D341Med (cell line): Measurements from ENCODE around the gene USP12.
"Not testable (repeated sequence)": the region's sequence is repeated elsewhere in the genome, so short reads cannot be mapped to it uniquely, and the experiment has no call there.

Experiments
- DNase-seq: peaks from one replicate; pipeline ENCODE4 v3.0.0; 2012; ENCODE audit warnings: low spot score

USP12 gene

DNA sequence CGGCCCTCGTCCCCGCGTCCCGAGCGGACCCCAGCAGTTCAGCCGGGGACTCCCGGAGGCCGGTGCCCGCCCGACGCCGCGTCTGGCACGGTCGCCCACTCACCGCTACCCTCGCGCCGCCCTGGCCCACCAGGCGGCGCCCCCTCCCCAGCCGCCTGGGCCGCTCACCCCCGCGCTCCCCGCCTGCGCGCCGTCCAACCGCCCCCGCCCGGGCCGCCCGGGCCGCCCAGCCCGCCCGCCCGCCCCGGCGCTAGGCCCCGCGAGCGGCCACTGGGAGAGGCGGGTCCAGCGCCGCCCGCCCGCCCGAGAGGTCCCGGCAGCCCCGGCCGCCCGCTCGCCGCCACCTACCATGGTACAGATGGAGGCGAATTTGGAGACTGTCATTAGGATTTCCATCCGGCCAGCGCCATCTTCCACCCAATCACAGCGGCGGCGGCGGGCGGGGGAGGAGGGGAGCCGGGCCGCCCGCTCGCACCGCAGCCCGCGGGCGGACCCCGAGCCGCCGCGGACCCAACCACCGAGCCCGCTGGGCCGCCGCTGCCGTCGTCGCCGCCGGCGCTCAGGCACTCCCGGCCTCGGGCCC lies at the start of gene USP12:
Gene USP12 (minus strand): TSS at position 568 of the 583 bp plus-strand sequence. CDS start 172 bp downstream, at position 396.
- DNase-seq = peak; percentile 86

DNA sequence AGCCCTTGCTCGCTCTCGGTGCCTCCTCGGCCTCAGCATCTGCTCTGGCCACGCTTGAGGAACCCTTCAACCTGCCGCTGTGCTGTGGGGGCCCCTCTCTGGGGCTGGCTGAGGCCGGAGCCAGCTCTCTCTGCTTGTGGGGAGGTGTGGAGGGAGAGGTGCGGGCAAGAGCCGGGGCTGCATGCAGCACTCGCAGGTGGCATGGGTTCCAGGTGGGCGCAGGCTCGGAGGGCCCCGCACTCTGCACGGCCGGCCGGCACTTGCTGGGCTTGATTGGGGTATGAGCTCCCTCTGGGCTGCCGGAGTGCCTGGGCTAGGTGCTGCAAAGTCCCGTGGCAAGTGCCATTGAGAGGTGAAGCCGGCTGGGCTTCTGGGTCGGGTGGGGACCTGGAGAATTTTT lies 48.0 kb upstream of the USP12 start:
- DNase-seq = no peak

DNA sequence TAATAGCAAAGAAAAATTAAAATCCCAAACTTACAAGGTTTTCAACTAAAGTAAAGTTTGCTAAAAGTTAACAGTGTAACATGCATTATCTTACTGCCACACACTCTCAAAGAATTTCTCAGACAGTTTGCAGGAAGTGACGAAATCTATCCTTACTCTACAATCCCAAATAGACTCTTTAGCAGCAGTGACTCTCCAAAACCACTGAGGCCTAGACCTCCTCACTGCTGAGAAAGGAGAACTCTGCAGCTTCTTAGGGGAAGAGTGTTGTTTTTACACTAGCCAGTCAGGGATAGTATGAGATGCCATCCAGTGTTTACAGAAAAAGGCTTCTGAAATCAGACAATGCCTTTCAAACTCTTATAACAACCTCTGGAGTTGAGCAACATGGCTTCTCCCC lies 47.2 kb upstream of the USP12 start:
- not testable (repeated sequence) for DNase-seq

GRCh38 chr13:27217791-27218190 lies 46.2 kb upstream of the USP12 start:
- DNase-seq = not testable (repeated sequence)

DNA sequence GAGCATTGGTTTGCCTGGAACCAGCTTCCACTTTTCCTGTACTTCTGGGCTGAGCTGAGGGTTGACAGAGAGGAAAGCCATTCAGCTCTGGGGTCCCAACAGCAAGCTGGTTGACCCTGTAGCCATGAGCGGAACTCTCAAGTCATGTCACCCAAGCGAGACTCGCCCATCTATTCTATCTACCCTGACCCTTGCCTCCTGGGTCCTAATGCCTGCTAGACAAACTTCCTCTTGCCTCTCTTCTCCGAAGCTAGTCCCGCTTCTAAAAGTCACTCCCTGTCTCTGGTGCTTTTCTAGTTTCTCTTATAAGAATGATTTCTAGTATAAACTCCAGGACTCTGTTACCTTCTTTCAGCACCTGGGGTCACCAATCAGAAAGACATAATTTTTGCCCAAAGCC lies 41.8 kb upstream of the USP12 start:
- DNase-seq = not testable (repeated sequence)

DNA sequence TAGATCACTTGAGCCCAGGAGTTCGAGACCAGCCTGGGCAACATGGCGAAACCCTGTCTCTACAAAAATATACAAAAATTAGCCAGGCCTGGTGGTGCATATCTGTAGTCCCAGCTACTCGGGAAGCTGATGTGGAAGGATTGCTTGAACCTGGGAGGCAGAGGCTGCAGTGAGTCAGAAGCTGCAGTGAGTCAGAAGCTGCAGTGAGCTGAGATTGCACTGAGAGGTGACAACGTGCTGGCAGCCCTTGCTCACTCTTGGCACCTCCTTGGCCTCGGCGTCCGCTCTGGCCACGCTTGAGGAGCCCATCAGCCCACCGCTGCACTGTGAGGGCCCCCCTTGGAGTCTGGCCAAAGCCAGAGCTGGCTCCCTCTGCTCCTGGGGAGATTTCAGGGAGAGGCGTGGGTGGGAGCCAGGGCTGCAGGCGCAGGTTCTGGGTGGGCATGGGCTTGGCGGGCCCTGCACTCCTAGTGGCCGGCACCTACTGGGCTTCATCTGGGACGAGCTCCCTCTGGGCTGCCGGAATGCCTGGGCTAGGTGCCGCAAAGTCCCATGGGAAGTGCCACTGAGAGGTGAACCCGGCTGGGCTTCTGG lies 40.3 kb upstream of the USP12 start:
- DNase-seq = no peak

GRCh38 chr13:27211271-27211670 lies 39.7 kb upstream of the USP12 start:
- no peak for DNase-seq

- DNase-seq = no peak
Observed at GRCh38 chr13:27208514-27208913, 36.9 kb upstream of the USP12 start.

GRCh38 chr13:27203854-27204253 lies 32.2 kb upstream of the USP12 start:
- DNase-seq = no peak

DNA sequence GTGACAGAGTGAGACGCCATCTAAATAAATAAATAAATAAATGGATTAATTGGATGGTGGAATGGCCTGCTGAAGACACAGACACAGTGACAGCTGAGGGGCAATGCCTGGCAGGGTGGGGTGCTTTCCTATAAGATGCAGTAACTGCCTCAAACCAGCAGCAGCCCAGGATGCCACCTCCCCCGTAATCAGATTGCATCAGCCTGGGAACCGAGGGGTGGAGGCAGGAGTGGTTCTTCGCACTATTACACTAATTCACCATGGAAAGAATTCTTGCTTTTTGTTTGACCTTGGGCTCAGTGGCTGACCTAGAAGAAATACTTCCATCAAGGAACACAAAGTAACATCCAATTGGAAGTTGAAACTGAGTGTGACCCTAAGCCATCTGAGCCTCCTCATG lies 31.6 kb upstream of the USP12 start:
- DNase-seq = no peak

DNA sequence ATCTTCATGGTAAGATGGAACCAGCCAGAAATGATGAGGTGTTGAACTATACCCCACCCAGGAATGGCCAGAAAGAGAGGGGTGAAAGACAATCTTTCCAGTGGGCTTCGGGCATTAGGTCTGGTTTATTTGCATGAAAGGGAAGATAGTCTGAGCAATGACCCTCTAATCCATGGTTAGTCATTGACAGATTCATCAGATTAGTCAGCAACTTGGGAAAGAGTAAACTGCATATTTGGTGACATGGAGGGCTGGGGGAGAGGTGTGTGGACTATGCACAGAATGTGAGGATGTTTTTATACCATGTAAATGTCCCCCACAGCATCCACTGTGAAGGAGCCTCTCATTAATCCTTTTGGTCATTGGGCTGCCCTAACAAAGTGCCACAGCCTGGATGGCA lies 30.1 kb upstream of the USP12 start:
- DNase-seq = no peak

- no peak for DNase-seq
Observed at GRCh38 chr13:27200413-27201070, 28.9 kb upstream of the USP12 start.

DNA sequence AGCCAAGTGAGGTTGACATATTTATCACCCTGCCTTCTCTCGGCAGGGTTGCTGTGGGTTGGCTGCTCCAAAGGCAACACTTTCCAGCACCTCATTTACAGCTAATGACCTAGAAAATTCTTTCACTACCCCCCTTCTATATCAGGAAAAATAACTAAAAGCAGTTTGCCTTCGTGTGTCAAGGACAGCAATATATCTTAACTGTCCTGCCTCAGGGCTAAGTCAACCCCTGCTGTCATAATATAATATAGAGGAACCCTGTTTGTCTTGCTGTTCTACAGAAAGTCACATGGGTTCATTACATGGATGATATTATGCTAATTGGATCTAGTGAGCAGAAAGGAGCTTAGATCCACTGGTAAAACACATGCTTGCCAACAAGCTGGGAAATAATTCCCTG lies 28.1 kb upstream of the USP12 start:
- no peak for DNase-seq

DNA sequence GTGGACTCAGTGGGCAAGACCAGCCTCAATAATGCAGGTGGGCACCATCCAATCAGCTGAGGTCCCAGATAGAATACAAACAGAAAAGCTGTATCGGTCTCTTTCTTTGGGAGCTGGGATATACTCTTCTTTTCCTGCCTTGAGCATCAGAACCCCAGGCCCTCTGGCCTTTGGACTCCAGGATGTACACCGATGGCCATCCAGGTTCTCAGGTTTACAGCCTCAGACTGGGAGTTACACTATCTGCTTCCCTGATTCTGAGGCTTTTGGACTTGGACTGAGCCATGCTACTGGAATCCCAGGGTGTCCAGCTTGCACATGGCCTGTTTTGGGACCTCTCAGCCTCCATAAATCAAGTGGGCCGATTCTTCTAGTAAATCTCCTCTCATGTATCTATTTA lies 27.6 kb upstream of the USP12 start:
- DNase-seq = no peak

DNA sequence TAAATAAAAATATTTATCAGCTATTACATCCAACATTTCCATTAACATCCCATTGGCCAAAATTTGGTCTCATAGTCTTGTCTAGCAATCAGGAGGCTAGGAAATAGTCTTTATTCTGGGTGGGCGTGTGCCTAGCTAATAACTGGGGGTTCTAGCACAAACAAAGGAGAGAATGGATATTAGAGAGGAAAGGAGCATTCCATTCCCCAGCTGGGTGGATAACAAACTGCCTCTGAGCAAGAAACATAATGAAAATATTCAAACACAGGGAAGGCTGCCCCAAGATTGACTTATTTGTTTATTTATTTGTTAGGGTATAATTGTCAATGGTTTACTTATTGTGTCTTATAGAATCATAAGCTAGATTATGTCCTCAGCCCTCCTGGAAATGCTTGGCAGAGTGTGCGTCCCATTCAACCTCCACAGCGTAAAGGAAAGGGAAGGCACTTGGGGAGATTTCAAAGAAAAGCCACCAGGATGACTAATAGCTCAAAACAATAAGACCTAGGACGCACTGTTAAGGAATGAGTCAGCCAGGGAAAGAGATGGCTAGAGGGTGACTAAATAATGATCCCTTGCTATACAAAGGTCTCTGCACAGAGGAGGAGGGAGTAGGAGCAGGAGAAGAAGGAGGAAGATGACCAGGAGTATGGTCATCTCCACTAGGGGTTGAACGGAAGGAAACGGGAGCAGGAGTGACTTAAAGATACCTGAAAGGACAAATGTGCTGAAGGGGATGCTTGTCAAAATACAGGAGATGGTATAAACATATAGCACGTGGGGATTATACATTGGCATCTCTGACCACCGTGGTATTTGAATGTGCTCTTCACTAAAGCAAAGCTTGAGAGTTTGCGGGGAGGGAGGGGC lies 23.5 kb upstream of the USP12 start:
- no peak for DNase-seq

- no peak for DNase-seq
Observed at GRCh38 chr13:27194209-27194608, 22.6 kb upstream of the USP12 start.

DNA sequence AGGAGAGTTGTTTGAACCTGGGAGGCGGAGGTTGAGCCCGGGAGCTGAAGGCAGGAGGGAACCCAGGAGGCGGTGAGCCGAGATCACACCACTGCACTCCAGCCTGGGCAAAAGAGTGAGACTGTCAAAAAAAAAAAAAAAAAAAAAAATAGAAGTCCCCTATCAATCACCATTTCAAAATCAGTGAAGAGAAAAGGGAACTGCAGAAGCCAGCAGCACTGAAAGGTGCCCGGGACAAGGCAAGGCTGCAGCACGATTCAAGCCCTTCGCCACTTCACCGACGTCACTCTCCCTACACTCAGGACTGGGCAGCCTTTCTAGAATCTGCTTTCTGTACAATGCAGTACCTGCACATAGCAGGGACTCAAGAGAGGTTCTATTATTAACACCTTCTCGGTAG lies 21.9 kb upstream of the USP12 start:
- no peak for DNase-seq

- DNase-seq = no peak
Observed at GRCh38 chr13:27192973-27193372, 21.4 kb upstream of the USP12 start.

DNA sequence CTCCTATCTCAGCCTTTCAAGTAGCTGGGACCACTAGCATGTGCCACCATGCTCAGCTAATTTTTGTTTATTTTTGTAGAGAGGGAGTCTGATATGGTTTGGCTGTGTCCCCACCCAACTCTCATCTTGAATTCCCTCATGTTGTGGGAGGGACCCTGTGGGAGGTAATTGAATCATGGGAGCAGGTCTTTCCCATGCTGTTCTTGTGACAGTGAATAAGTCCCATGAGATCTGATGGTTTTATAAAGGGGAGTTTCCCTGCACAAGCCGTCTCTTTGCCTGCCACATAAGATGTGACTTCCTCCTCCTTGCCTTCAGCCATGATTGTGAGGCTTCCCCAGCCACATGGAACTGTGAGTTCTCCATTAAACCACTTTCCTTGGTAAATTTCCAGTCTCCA lies 20.8 kb upstream of the USP12 start:
- DNase-seq = not testable (repeated sequence)

DNA sequence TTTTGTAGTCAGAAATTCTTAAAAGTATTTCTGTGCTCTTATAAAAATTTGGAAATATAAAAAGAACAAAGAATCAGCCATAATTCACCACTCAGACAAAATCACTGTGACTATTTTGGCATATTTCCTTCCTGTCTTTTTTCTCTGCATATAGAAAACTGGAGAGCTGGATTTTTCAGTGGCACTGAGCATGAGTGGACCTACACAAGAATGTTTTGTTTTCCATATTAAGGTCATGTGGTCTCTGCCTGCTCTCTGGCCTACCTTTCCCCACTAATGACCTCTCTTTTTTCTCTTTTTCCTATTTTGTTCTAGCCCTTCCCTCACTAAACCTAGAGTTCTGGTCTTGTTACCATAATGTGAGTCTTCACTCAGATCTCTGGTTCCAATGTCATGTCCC lies 17.6 kb upstream of the USP12 start:
- no peak for DNase-seq

DNA sequence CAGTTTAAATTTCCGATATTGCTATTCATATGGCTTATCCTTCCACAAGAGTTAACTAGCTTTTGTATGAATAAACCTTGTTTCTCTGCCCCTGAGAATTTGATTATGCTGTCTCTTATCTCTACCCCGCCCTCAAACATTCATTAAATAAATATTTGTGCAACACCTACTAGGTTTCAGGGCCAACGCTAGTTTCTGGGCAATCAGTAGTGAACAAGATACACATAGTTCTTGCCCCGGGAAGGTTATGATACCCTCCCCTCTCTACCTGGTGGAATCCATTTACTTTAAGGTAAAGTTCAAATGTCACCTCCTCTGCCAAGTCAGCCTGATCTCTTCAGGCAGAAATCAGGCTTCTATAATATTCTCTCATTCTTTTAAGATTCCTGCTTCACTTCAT lies 16.6 kb upstream of the USP12 start:
- no peak for DNase-seq

GRCh38 chr13:27186295-27186694 lies 14.7 kb upstream of the USP12 start:
- DNase-seq = no peak
